Ovary (tissue), 9 donors: ENCODE data around the gene HLA-G. TPM values are rescaled to one million over a fixed set of nuclear protein-coding genes. Genes with fewer than 3 reads are reported as not detected.
A peak's percentile ranks its signal among the peaks of the same experiment; 100 is the strongest.

ENCODE experiments used
- DNase-seq, 5 donors: peaks; one replicate each; pipeline ENCODE4 v3.0.0-alpha.2; 2019 to 2020
- H3K27ac ChIP-seq, 2 donors: fragments of 200-600 bp; one replicate each; pipeline versions ENCODE4 v1.5.1 to v1.8.0; 2019 to 2022
- H3K27me3 ChIP-seq: fragments of 200-600 bp; one replicate; pipeline ENCODE4 v1.8.0; 2022
- H3K36me3 ChIP-seq: fragments of 200-600 bp; sonication (generic); one replicate; pipeline ENCODE4 v1.5.1; 2019
- H3K4me1 ChIP-seq: one replicate; pipeline ENCODE4 v1.8.1; 2013; ENCODE audit warnings: mild to moderate bottlenecking, moderate library complexity; ENCODE audit not compliant: insufficient read depth
- H3K4me3 ChIP-seq: fragments of 200-600 bp; sonication (generic); one replicate; pipeline ENCODE4 v1.5.1; 2017
- H3K9me3 ChIP-seq, 2 donors: fragments of 200-600 bp in 1 of 2; sonication (generic) in 1 of 2; one replicate each; pipeline versions ENCODE4 v1.5.1 to v1.8.1; 2013 to 2019; ENCODE audit warnings: mild to moderate bottlenecking in 1 of 2, moderate library complexity in 1 of 2
- EP300 ChIP-seq: sonication (generic); formaldehyde crosslinking; IDR thresholded peaks from one replicate; pipeline ENCODE4 v1.6.1; 2017; ENCODE audit warnings: antibody characterized with exemption
- POLR2A ChIP-seq: fragments of 450-650 bp; IDR thresholded peaks from one replicate; pipeline ENCODE4 v1.6.1; 2017; ENCODE audit warnings: antibody characterized with exemption, mild to moderate bottlenecking, moderate library complexity
- WGBS, 3 donors: extraction: QIAGEN DNeasy Blood & Tissue Kit in 1 of 3; methylation state at CpG; one replicate each; pipeline versions ENCODE4 v1.1.5 to v1.1.7; 2013 to 2017; 5-methylcytosine and 5-hydroxymethylcytosine counted together
- intact Hi-C, 4 donors: fragments of 100-400 bp; cut with DNase I; formaldehyde crosslinking; loops; one replicate each; pipeline versions ENCODE4 v1.11.0 to v1.15.1; 2022 to 2023
- polyA plus RNA-seq, 2 donors: library from polyadenylated mRNA; stranded (reverse); fragments of 200-250 nt in 1 of 2; fragments of 350-450 nt in 1 of 2; fragmentation: Illumina TruSeq in 1 of 2; extraction: RNeasy Lipid Tissue Mini Kit (QIAGEN cat#74804) in 1 of 2; gene quantifications; one replicate each; pipeline ENCODE4 v1.2.3, GENCODE V29; 2013 to 2014
- total RNA-seq, 7 donors: library from RNA; depleted of rRNA in 2 of 7; stranded (reverse); fragments of >200 nt in 2 of 7; fragmentation: NEBNext Ultra II Directional in 3 of 7; extraction: Animal tissue kit (Norgen Biotek cat#: 25700) in 3 of 7; gene quantifications; one replicate each; pipeline versions ENCODE4 v1.1.0 to v1.2.4, GENCODE V29; 2016 to 2023
- TF ChIP-seq, protein P1 (sequence below), 3 donors: fragments of 450-650 bp in 2 of 3; fragments of 200-600 bp in 1 of 3; IDR thresholded peaks; one replicate each; pipeline versions ENCODE4 v1.5.1 to v1.8.0; 2016 to 2022; ENCODE audit warnings: antibody characterized with exemption in 3 of 3, mild to moderate bottlenecking in 1 of 3
- donor health status: DM: no; HTN: no; CAD: no; lungs with moderate emphysema.
- donor health status: DM: no; HTN: no; CAD: no.
- donor health status: Bipolar disorder and iron deficiency.
- donor health status: DM: yes; HTN: yes; CAD: no.
- donor health status: DM: no; HTN: no; CAD: no.
- donor health status: DM: yes; HTN: yes; CAD: no.

Gene HLA-G
- total and polyA plus RNA-seq, 9 donors: 0.06 to 1.1 (median 0.24) TPM; not detected in 3

DNA sequence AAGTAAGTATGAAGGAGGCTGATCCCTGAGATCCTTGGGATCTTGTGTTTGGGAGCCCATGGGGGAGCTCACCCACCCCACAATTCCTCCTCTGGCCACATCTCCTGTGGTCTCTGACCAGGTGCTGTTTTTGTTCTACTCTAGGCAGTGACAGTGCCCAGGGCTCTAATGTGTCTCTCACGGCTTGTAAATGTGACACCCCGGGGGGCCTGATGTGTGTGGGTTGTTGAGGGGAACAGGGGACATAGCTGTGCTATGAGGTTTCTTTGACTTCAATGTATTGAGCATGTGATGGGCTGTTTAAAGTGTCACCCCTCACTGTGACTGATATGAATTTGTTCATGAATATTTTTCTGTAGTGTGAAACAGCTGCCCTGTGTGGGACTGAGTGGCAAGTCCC lies 2.8 kb downstream of the HLA-G start:
- peaks cover 3% of the 10 kb centered on the region for H3K4me1 ChIP-seq
- no peaks in the 10 kb centered on the region for H3K36me3 ChIP-seq
- no peak for TF ChIP-seq POLR2A
- no peak for TF ChIP-seq EP300
- TF ChIP-seq, protein P1, sequence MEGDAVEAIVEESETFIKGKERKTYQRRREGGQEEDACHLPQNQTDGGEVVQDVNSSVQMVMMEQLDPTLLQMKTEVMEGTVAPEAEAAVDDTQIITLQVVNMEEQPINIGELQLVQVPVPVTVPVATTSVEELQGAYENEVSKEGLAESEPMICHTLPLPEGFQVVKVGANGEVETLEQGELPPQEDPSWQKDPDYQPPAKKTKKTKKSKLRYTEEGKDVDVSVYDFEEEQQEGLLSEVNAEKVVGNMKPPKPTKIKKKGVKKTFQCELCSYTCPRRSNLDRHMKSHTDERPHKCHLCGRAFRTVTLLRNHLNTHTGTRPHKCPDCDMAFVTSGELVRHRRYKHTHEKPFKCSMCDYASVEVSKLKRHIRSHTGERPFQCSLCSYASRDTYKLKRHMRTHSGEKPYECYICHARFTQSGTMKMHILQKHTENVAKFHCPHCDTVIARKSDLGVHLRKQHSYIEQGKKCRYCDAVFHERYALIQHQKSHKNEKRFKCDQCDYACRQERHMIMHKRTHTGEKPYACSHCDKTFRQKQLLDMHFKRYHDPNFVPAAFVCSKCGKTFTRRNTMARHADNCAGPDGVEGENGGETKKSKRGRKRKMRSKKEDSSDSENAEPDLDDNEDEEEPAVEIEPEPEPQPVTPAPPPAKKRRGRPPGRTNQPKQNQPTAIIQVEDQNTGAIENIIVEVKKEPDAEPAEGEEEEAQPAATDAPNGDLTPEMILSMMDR (IDR thresholded peaks at IDR 0.05): no peak
- no peak for DNase-seq
- 65 to 75% (median 70%) methylated on average over 2 of the region's 2 CpGs for WGBS, 3 donors
- H3K27ac ChIP-seq: no peak overlapping the region
- H3K9me3 ChIP-seq: no peaks in the 10 kb centered on the region
- H3K4me3 ChIP-seq: no peak overlapping the region
- H3K27me3 ChIP-seq: no peaks in the 10 kb centered on the region
- intact Hi-C loops: loop anchor here in 3 of 4 donors (10.0 kb wide), 1 partner anchor 126 kb away; no protein-coding TSS in a partner anchor

DNA sequence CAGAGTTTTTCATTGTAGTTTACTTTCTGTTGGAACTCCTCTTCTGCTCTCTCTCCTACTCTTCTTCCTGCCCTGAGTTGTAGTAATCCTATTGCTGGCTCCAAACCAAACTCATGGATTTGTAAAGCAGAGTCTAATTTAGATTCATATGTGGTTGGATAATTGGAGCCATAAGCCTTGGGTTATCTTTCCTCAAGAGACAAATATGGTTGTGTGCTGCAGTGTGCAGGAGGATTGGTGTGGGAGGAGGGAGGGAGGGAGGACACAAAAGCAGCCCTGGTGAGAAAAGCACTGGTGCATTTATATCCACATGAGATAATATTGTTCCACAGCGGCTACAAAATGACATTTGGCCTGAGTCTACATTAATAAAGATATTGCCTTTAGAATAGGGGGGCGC lies 4.2 kb downstream of the HLA-G start:
- no peak for DNase-seq
- Histone ChIP-seq H3K4me1 (peaks cover 3% of the 10 kb centered on the region), H3K27ac (no peak overlapping the region), H3K4me3 (no peak overlapping the region), H3K9me3 (no peaks in the 10 kb centered on the region), H3K27me3 (no peaks in the 10 kb centered on the region), H3K36me3 (no peaks in the 10 kb centered on the region)
- intact Hi-C loops: loop anchor here in 3 of 4 donors (10.0 kb wide), 1 partner anchor 127 kb away; no protein-coding TSS in a partner anchor
- no peak for TF ChIP-seq EP300
- no peak for TF ChIP-seq POLR2A
- TF ChIP-seq, protein P1 (IDR thresholded peaks at IDR 0.05): no peak
- 41 to 44% (median 41%) methylated on average over 2 of the region's 2 CpGs for WGBS, 3 donors

DNA sequence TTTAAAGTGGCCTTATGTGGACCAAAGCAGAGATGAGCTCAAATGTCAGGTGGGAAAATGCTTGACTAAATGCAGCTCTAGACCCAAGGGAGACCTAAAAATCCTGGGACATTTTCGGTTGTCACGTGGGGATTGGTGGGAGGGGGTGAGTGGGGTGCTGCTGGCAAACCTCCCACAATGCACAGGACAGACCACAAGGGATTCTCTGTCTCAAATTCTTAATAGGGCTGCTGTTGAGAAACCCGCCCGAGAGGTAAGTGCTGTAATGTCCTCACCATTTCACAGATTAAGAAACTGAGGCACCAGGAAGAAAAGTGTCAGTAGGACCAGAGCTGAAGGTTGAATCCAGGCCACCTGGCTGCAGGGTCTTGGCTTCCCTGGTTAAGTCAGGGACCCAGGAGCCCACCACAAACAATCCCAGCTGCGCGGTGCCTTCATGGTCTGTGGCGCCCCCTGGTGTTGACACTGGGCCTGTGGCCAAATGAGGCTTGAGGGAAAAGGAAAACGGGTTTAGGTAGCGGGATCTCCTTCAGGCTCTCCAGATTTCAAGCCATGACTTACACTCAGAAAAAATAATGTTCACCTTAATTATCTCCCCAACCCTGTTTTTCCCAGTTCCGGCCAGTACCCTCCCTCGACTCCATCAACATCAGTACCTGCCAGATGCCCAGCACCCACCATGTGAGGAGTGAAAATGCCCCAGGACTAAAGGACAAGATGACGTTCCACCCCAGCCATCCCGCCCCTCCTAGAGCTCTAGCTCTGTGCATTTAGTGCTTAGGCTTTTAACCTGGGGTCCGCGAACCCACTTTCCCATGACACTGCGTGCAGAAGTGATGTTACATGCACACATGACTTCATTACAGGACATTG lies 7.2 kb downstream of the HLA-G start:
- 11 to 14% (median 12%) methylated on average over 16 of the region's 16 CpGs for WGBS, 3 donors
- H3K27me3 ChIP-seq: no peaks in the 10 kb centered on the region

DNA sequence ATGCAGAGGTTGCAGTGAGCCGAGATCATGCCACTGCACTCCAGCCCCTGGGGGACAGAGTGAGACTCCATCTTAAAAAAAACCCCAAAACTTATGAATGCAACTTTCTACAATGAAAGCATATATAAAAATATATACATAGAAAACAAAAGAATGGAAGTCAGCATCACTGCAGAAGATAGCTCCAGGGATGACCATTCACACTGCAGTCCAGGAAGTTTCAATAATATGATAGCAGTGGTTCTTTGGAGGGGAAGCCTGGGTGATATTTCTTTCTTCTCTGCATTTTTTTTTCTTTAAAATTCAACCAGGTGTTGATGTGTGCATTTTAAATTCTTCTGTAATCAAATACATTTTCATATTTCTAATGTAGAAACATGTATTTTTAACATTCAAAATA lies 12.3 kb downstream of the HLA-G start:
- Histone ChIP-seq H3K27ac (no peak overlapping the region), H3K36me3 (no peaks in the 10 kb centered on the region), H3K9me3 (peaks cover 0 to 3% of the 10 kb centered on the region in 2 donors), H3K4me1 (no peaks in the 10 kb centered on the region), H3K27me3 (no peaks in the 10 kb centered on the region), H3K4me3 (no peak overlapping the region)
- intact Hi-C loops: loop anchor here in 3 of 4 donors (10.0 kb wide), 2 partner anchors 135 to 175 kb away; no protein-coding TSS in a partner anchor
- no peak for DNase-seq
- WGBS, 3 donors: 71 to 83% (median 73%) methylated on average over 1 of the region's 1 CpG
- TF ChIP-seq, protein P1 (IDR thresholded peaks at IDR 0.05): no peak
- TF ChIP-seq EP300 (no peak), POLR2A (no peak)

More for the DNA sequence above, 7.2 kb downstream of the HLA-G start:
- Histone ChIP-seq H3K4me3 (no peak overlapping the region), H3K9me3 (no peaks in the 10 kb centered on the region), H3K4me1 (no peaks in the 10 kb centered on the region), H3K27ac (no peak overlapping the region), H3K36me3 (no peaks in the 10 kb centered on the region)
- no peak for DNase-seq
- intact Hi-C loops: loop anchor here in 3 of 4 donors (10.0 kb wide), 1 partner anchor 130 kb away; no protein-coding TSS in a partner anchor
- TF ChIP-seq, protein P1 (IDR thresholded peaks at IDR 0.05): peak in 1 of 3 donors; percentile 30
- TF ChIP-seq POLR2A (no peak), EP300 (no peak)
